IMR-90 (cell line): ENCODE measurements around the gene LRRC8E. TPM values are rescaled to one million over a fixed set of nuclear protein-coding genes. Genes with fewer than 3 reads are reported as not detected.

Experiments used
- ATAC-seq: fragments of 200-7000 bp; cut with Tn5 transposase; 2 replicates; pipeline ENCODE4 v1.9.1; 2020; ENCODE audit warnings: low read depth, mild to moderate bottlenecking, moderate library complexity
- BruUV-seq: library from RNA; stranded (reverse); fragments of 400-500 nt; replicated peaks from 2 replicates; lab custom pipeline; 2021; lab: Mats Ljungman, UMichigan
- CTCF ChIA-PET: fragments of 300-600 bp; formaldehyde crosslinking; extraction: SDS; loops from one replicate; lab custom pipeline; 2021; ENCODE audit warnings: antibody characterized with exemption; lab: Yijun Ruan, JAX
- POLR2A ChIA-PET: fragments of 300-600 bp; sonication (Branson Sonifier 250); formaldehyde crosslinking; loops from one replicate; lab custom pipeline; 2022; ENCODE audit warnings: antibody characterized with exemption; ENCODE audit not compliant: unreplicated experiment; lab: Charles Lee
- DNase-seq: peaks from one replicate; pipeline ENCODE4 v3.0.0; 2013
- H2AFZ ChIP-seq: replicated peaks from 2 replicates; pipeline ENCODE3; 2013; ENCODE audit warnings: low read length, mild to moderate bottlenecking; ENCODE audit not compliant: poor library complexity
- H2AK5ac ChIP-seq: 2 replicates; pipeline ENCODE4 v1.6.1; 2013; ENCODE audit warnings: low read depth, low read length, inconsistent platforms
- H2AK9ac ChIP-seq: replicated peaks from 2 replicates; pipeline ENCODE3; 2013; ENCODE audit warnings: mild to moderate bottlenecking, low read depth, low read length, moderate library complexity; ENCODE audit not compliant: poor library complexity
- H2BK120ac ChIP-seq: 2 replicates; pipeline ENCODE4 v1.6.1; 2013; ENCODE audit warnings: low read depth, low read length, inconsistent platforms
- H2BK15ac ChIP-seq: 3 replicates; pipeline ENCODE4 v1.6.1; 2013; ENCODE audit warnings: low read depth, low read length, inconsistent platforms
- H2BK20ac ChIP-seq: 2 replicates; pipeline ENCODE4 v1.6.1; 2013; ENCODE audit warnings: low read depth, mild to moderate bottlenecking, inconsistent platforms, low read length, moderate library complexity
- H2BK5ac ChIP-seq: 2 replicates; pipeline ENCODE4 v1.6.1; 2013; ENCODE audit warnings: mild to moderate bottlenecking, low read depth, low read length, inconsistent platforms; ENCODE audit not compliant: poor library complexity, severe bottlenecking
- H3K14ac ChIP-seq: replicated peaks from 2 replicates; pipeline ENCODE4 v1.6.1; 2013; ENCODE audit warnings: low read depth, low read length, inconsistent platforms
- H3K18ac ChIP-seq: 2 replicates; pipeline ENCODE4 v1.6.1; 2013; ENCODE audit warnings: low read depth, low read length, control low read depth
- H3K23ac ChIP-seq: 2 replicates; pipeline ENCODE4 v1.6.1; 2013; ENCODE audit warnings: low read depth, low read length, inconsistent platforms
- H3K27ac ChIP-seq: 2 replicates; pipeline ENCODE4 v1.5.1; 2013; ENCODE audit warnings: mild to moderate bottlenecking, control low read depth, low read length; ENCODE audit not compliant: insufficient read depth
- H3K27me3 ChIP-seq: 2 replicates; pipeline ENCODE4 v1.6.1; 2013; ENCODE audit warnings: low read length; ENCODE audit not compliant: control insufficient read depth, insufficient read depth
- H3K36me3 ChIP-seq: 2 replicates; pipeline ENCODE4 v1.6.1; 2013; ENCODE audit warnings: low read length, mixed read lengths; ENCODE audit not compliant: control insufficient read depth, insufficient read depth
- H3K4ac ChIP-seq: 2 replicates; pipeline ENCODE4 v1.6.1; 2013; ENCODE audit warnings: low read depth, low read length, inconsistent platforms
- H3K4me1 ChIP-seq: 2 replicates; pipeline ENCODE4 v1.6.1; 2013; ENCODE audit warnings: low read length, mixed read lengths; ENCODE audit not compliant: control insufficient read depth, insufficient read depth
- H3K4me2 ChIP-seq: 2 replicates; pipeline ENCODE4 v1.6.1; 2013; ENCODE audit warnings: low read depth, mild to moderate bottlenecking, control low read depth, low read length, moderate library complexity
- H3K4me3 ChIP-seq: 2 replicates; pipeline ENCODE4 v1.5.1; 2013; ENCODE audit warnings: low read depth, mild to moderate bottlenecking, control low read depth, low read length, moderate library complexity; ENCODE audit not compliant: insufficient read depth
- H3K56ac ChIP-seq: 2 replicates; pipeline ENCODE4 v1.6.1; 2013; ENCODE audit warnings: low read length, inconsistent platforms; ENCODE audit not compliant: insufficient read depth; ENCODE audit errors: extremely low read depth
- H3K79me1 ChIP-seq, 2 experiments: 2 replicates each; pipeline ENCODE4 v1.6.1; 2013; ENCODE audit warnings: low read length in 2 of 2, inconsistent platforms in 1 of 2, low read depth in 1 of 2
- H3K9ac ChIP-seq: 2 replicates; pipeline ENCODE4 v1.6.1; 2013; ENCODE audit warnings: low read depth, low read length, control low read depth
- H3K9me1 ChIP-seq: 2 replicates; pipeline ENCODE4 v1.6.1; 2013; ENCODE audit warnings: low read length, inconsistent platforms; ENCODE audit not compliant: insufficient read depth
- H3K9me3 ChIP-seq: 2 replicates; pipeline ENCODE4 v1.6.1; 2013; ENCODE audit warnings: low read length; ENCODE audit not compliant: control insufficient read depth, insufficient read depth
- H4K20me1 ChIP-seq: 2 replicates; pipeline ENCODE4 v1.6.1; 2013; ENCODE audit warnings: low read length, inconsistent platforms; ENCODE audit not compliant: insufficient read depth
- H4K5ac ChIP-seq: 2 replicates; pipeline ENCODE4 v1.6.1; 2013; ENCODE audit warnings: mild to moderate bottlenecking, low read depth, low read length, control low read depth
- H4K8ac ChIP-seq, 2 experiments: 2 replicates each; pipeline ENCODE4 v1.6.1; 2013; ENCODE audit warnings: low read depth in 2 of 2, low read length in 2 of 2, control low read depth in 1 of 2, inconsistent platforms in 1 of 2
- H4K91ac ChIP-seq: 2 replicates; pipeline ENCODE4 v1.6.1; 2013; ENCODE audit warnings: low read depth, low read length, inconsistent platforms; ENCODE audit not compliant: insufficient read depth
- BHLHE40 ChIP-seq: fragments of 150-350 bp; IDR thresholded peaks from 2 replicates; pipeline ENCODE4 v1.6.1; 2016; ENCODE audit warnings: mild to moderate bottlenecking, low read depth, low read length
- CEBPB ChIP-seq: IDR thresholded peaks from 2 replicates; pipeline ENCODE4 v1.6.1; 2012; ENCODE audit warnings: low read depth, low read length, improper control_type of control experiment
- CHD1 ChIP-seq: IDR thresholded peaks from 2 replicates; pipeline ENCODE4 v1.6.1; 2012; ENCODE audit warnings: low read depth, low read length, improper control_type of control experiment
- CTCF ChIP-seq: conservative IDR thresholded peaks from 2 replicates; pipeline ENCODE4 v1.5.1; 2012; ENCODE audit warnings: mild to moderate bottlenecking, low read depth, low read length, improper control_type of control experiment
- ELK1 ChIP-seq: fragments of 150-350 bp; IDR thresholded peaks from 2 replicates; pipeline ENCODE4 v1.6.1; 2016; ENCODE audit warnings: low read depth, mild to moderate bottlenecking, low read length, moderate library complexity, borderline replicate concordance
- MAFK ChIP-seq: IDR thresholded peaks from 2 replicates; pipeline ENCODE4 v1.6.1; 2012; ENCODE audit warnings: low read depth, low read length, improper control_type of control experiment
- MAZ ChIP-seq: IDR thresholded peaks from 2 replicates; pipeline ENCODE4 v1.6.1; 2012; ENCODE audit warnings: low read depth, mild to moderate bottlenecking, low read length, improper control_type of control experiment, moderate library complexity, borderline replicate concordance
- MXI1 ChIP-seq: IDR thresholded peaks from 2 replicates; pipeline ENCODE4 v1.6.1; 2012; ENCODE audit warnings: low read depth, mild to moderate bottlenecking, low read length, moderate library complexity, borderline replicate concordance
- NFE2L2 ChIP-seq: fragments of 150-350 bp; IDR thresholded peaks from 2 replicates; pipeline ENCODE4 v1.6.1; 2016; ENCODE audit warnings: low read depth, mild to moderate bottlenecking, low read length
- RAD21 ChIP-seq: IDR thresholded peaks from 2 replicates; pipeline ENCODE4 v1.6.1; 2012; ENCODE audit warnings: low read length, improper control_type of control experiment
- RFX5 ChIP-seq: IDR thresholded peaks from 2 replicates; pipeline ENCODE4 v1.8.0; 2012; ENCODE audit warnings: low read depth, mild to moderate bottlenecking, low read length, moderate library complexity
- SMC3 ChIP-seq: fragments of 150-350 bp; IDR thresholded peaks from 2 replicates; pipeline ENCODE4 v1.6.1; 2016; ENCODE audit warnings: low read depth, mild to moderate bottlenecking, antibody characterized with exemption, low read length, moderate library complexity
- WGBS, 2 experiments: methylation state at CpG; one replicate each; pipeline versions ENCODE4 v1.1.5 to v1.1.7; 2013; ENCODE audit warnings: missing lambda C conversion rate in 2 of 2; ENCODE audit not compliant: insufficient read length in 1 of 2; ENCODE audit errors: extremely low coverage in 2 of 2; 5-methylcytosine and 5-hydroxymethylcytosine counted together
- dilution Hi-C: fragments of 300-500 bp; cut with HindIII; formaldehyde crosslinking; loops from one replicate; pipeline ENCODE4 v1.14.3; 2018; ENCODE audit warnings: low sequenced_read_pairs; ENCODE audit not compliant: unreplicated experiment
- in situ Hi-C: fragments of 300-500 bp; cut with MboI; formaldehyde crosslinking; loops from 3 replicates; pipeline ENCODE4 v1.14.3; 2019; ENCODE audit warnings: low sequenced_read_pairs, inconsistent platforms, mixed read lengths
- intact Hi-C: fragments of 100-400 bp; cut with micrococcal nuclease; formaldehyde crosslinking; loops from 2 replicates; pipeline ENCODE4 v1.10.0; 2022
- polyA plus RNA-seq, 3 experiments: library from polyadenylated mRNA; depleted of rRNA; stranded (reverse); fragments of >200 nt; gene quantifications; 2 replicates each; pipeline ENCODE4 v1.2.3, GENCODE V29; 2012; ENCODE audit warnings: low replicate concordance in 1 of 3
- total RNA-seq: library from RNA; depleted of rRNA; stranded (reverse); fragments of >200 nt; gene quantifications from 2 replicates; pipeline ENCODE4 v1.2.3, GENCODE V29; 2012
- TF ChIP-seq, protein P1 (sequence below): fragments of 150-350 bp; IDR thresholded peaks from 2 replicates; pipeline ENCODE4 v1.6.1; 2017; ENCODE audit warnings: mild to moderate bottlenecking, antibody characterized with exemption, low read length, low read depth

LRRC8E gene
- total and polyA plus RNA-seq, 2 of the 4 experiments (the other 2 are of a cell fraction): 6.4 to 7.2 TPM

- Histone ChIP-seq H3K4me2 (peak overlapping the region; percentile 84; the same call in 1 of the 2 replicates), H3K4me1 (peaks cover 21% of the 10 kb centered on the region), H3K9ac (no peak overlapping the region), H3K27me3 (no peaks in the 10 kb centered on the region), H2AK5ac (peak overlapping the region; percentile 81; the same call in 1 of the 2 replicates), H3K36me3 (peaks cover 21% of the 10 kb centered on the region), H2BK20ac (no peak overlapping the region), H3K4me3 (no peak overlapping the region), H2BK15ac (no peak overlapping the region), H4K8ac (no peak overlapping the region), H4K91ac (0 out of 2 replicates have a peak overlapping the region, but pooled peaks have one; percentile 49), H2BK5ac (no peak overlapping the region), H4K5ac (no peak overlapping the region), H3K27ac (no peak overlapping the region), H3K18ac (no peak overlapping the region), H3K56ac (no peak overlapping the region), H2BK120ac (no peak overlapping the region), H3K14ac (no peak overlapping the region), H2AK9ac (peak overlapping the region; percentile 92), H3K4ac (peak overlapping the region; percentile 84; the same call in 1 of the 2 replicates), H3K79me1 (peaks cover 7 to 14% of the 10 kb centered on the region in 2 experiments; a peak in 3 of 4 replicates), H3K9me3 (no peaks in the 10 kb centered on the region), H4K20me1 (peaks cover 15% of the 10 kb centered on the region), H3K9me1 (peaks cover 9% of the 10 kb centered on the region; the same call in 1 of the 2 replicates), H3K23ac (no peak overlapping the region), H2AFZ (peak overlapping the region; percentile 96)
- in situ Hi-C loops: no loop called here
- ATAC-seq (no peak), DNase-seq (no peak)
- 85% methylated on average over 15 of the region's 32 CpGs; no CpG with 5 or more reads in 1 of the 2 experiments for WGBS, 2 experiments
- CTCF ChIA-PET: no interaction called here
- BruUV-seq: no TSS peak
- POLR2A ChIA-PET: interaction anchor here (0.6 kb wide), 2 partner anchors 228 to 293 kb away, joined by 5 to 9 read pairs; no protein-coding TSS in a partner anchor
- intact Hi-C loops: no loop called here
- dilution Hi-C loops: no loop called here
- no peak for TF ChIP-seq MXI1
- TF ChIP-seq ELK1: no peak
- TF ChIP-seq CTCF: no peak
- no peak for TF ChIP-seq SMC3
- TF ChIP-seq CEBPB: no peak
- no peak for TF ChIP-seq RAD21
- TF ChIP-seq MAZ: no peak
- TF ChIP-seq CHD1: no peak
- no peak for TF ChIP-seq RFX5
- TF ChIP-seq, protein P1, sequence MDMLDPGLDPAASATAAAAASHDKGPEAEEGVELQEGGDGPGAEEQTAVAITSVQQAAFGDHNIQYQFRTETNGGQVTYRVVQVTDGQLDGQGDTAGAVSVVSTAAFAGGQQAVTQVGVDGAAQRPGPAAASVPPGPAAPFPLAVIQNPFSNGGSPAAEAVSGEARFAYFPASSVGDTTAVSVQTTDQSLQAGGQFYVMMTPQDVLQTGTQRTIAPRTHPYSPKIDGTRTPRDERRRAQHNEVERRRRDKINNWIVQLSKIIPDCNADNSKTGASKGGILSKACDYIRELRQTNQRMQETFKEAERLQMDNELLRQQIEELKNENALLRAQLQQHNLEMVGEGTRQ: no peak
- no peak for TF ChIP-seq MAFK
- TF ChIP-seq BHLHE40: no peak
- TF ChIP-seq NFE2L2: no peak
These were observed 38.7 kb downstream of the LRRC8E start for GRCh38 chr19:7926727-7927604.
